ENCODE results near the gene CYTH4. TPM values are rescaled to one million over a fixed set of nuclear protein-coding genes. Genes with fewer than 3 reads are reported as not detected.
A peak's percentile ranks its signal among the peaks of the same experiment; 100 is the strongest.

The CYTH4 gene
- total and polyA plus RNA-seq, 2 experiments from 2014 or later = not detected

DNA sequence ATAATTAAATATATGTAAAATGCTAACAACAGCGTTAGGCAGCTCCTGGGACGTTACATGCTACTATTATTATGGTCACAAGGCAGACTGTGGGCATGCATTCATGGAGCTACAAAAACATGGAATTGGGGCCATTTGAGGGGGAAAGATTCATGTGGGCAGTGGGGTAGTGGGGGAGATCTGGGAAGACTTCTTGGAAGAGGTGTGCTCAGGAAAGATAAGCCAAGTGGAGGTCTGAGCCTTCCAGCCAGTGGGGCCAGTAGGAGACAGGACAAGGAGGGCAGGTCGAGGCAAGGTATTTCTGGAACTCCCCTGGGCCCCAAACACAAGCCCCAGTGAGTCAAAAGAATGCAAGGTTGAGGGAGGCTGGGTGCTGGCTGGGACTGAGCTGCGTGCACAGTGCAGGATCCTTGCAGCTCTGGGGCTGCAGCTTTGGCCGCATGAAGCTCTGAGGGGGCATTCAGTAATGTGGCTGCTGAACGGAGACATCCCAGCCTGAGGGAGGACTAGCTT lies 35.4 kb downstream of the CYTH4 start:
- DNase-seq (ENCODE audit: low spot score) (no peak), ATAC-seq (no peak)
- Histone ChIP-seq H3K9me2 (ENCODE audit: insufficient read depth) (no peaks in the 10 kb centered on the region), H2AFZ (no peak overlapping the region), H3K36me3 (ENCODE audit: insufficient read depth) (no peaks in the 10 kb centered on the region), H3K4me1 (ENCODE audit: insufficient read depth) (no peaks in the 10 kb centered on the region), H3K4me3 (no peak overlapping the region), H3K4me2 (no peak overlapping the region), H4K20me1 (replicated peaks; ENCODE audit: insufficient read depth) (no peaks in the 10 kb centered on the region), H3K27ac (ENCODE audit: low read depth) (no peak overlapping the region), H3K79me2 (replicated peaks; ENCODE audit: insufficient read depth) (no peaks in the 10 kb centered on the region), H3F3A (replicated peaks; ENCODE audit: low read depth) (no peaks in the 10 kb centered on the region), H3K27me3 (ENCODE audit: insufficient read depth) (no peaks in the 10 kb centered on the region)
- no peaks in the 10 kb centered on the region for H3K36me3 Mint-ChIP-seq (ENCODE audit: low read depth)
- peaks cover 15% of the 10 kb centered on the region for H3K27me3 Mint-ChIP-seq (ENCODE audit: insufficient read depth, low read depth, poor library complexity)
- H3K27ac Mint-ChIP-seq = no peak overlapping the region
- H3K4me3 Mint-ChIP-seq = no peak overlapping the region
- H3K4me1 Mint-ChIP-seq = peaks cover 13% of the 10 kb centered on the region
- TF ChIP-seq, protein P1, sequence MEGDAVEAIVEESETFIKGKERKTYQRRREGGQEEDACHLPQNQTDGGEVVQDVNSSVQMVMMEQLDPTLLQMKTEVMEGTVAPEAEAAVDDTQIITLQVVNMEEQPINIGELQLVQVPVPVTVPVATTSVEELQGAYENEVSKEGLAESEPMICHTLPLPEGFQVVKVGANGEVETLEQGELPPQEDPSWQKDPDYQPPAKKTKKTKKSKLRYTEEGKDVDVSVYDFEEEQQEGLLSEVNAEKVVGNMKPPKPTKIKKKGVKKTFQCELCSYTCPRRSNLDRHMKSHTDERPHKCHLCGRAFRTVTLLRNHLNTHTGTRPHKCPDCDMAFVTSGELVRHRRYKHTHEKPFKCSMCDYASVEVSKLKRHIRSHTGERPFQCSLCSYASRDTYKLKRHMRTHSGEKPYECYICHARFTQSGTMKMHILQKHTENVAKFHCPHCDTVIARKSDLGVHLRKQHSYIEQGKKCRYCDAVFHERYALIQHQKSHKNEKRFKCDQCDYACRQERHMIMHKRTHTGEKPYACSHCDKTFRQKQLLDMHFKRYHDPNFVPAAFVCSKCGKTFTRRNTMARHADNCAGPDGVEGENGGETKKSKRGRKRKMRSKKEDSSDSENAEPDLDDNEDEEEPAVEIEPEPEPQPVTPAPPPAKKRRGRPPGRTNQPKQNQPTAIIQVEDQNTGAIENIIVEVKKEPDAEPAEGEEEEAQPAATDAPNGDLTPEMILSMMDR (conservative IDR thresholded peaks at IDR 0.05; ENCODE audit: low read depth in 2 of 2) = no peak
- TF ChIP-seq ZNF331 (CRISPR knock-in tag; IDR thresholded peaks at IDR 0.05; ENCODE audit: low read depth) (no peak), POLR2AphosphoS5 (IDR thresholded peaks at IDR 0.05; ENCODE audit: low read depth) (no peak), STAT1 (IDR thresholded peaks at IDR 0.05; ENCODE audit: unreplicated experiment) (no peak)
- H3K9me3 Mint-ChIP-seq = no peaks in the 10 kb centered on the region

DNA sequence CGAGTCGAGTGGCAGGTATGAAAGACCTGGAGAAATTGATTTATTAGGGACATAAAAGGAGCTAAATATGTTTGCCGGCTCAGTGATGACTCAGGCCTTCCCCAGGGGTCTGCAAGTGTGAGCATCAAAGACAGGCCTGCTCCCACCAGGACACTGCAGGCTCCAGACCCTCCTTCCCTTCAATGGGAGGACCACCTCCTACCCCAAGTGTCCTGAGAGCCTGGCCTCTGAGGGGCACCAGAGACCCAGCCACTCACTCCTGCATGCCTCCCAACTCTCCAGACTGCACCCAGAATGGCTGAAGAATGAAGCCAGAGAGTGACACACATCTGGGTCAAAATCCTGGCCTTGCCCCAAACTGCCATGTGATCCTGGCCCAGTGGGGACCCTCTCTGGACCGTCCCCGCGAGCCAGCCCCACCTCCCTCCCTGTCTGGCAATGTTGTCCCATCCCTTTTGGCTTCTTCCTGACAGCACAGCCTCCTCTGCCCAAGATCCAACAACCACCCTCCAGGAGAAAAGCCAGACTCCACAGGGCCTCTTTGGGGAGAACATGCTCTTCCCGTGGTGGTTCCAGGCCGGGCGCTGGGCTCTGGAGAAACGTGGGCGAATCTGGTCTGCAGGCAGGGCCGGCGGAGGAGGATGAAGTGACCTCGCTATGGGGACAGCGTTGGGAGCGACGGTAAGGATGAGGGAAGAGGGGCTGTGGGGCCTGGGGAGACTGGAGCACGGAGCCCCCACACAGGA lies 36.2 kb downstream of the CYTH4 start:
- Histone ChIP-seq H3K79me2 (replicated peaks; ENCODE audit: insufficient read depth) (no peaks in the 10 kb centered on the region), H3K4me1 (ENCODE audit: insufficient read depth) (peaks cover under 1% of the 10 kb centered on the region), H3K36me3 (ENCODE audit: insufficient read depth) (no peaks in the 10 kb centered on the region), H3K4me3 (no peak overlapping the region), H3K4me2 (no peak overlapping the region), H2AFZ (0 out of 2 replicates have a peak overlapping the region, but pooled peaks have one; percentile 23), H4K20me1 (replicated peaks; ENCODE audit: insufficient read depth) (no peaks in the 10 kb centered on the region), H3F3A (replicated peaks; ENCODE audit: low read depth) (no peaks in the 10 kb centered on the region), H3K27ac (ENCODE audit: low read depth) (no peak overlapping the region), H3K27me3 (ENCODE audit: insufficient read depth) (peaks cover under 1% of the 10 kb centered on the region; the same call in 1 of the 2 replicates), H3K9me2 (ENCODE audit: insufficient read depth) (no peaks in the 10 kb centered on the region)
- no peaks in the 10 kb centered on the region for H3K9me3 Mint-ChIP-seq
- H3K27ac Mint-ChIP-seq = no peak overlapping the region
- ATAC-seq = no peak; the same call in 2 of the 3 replicates
- H3K27me3 Mint-ChIP-seq (ENCODE audit: insufficient read depth, low read depth, poor library complexity) = peaks cover 16% of the 10 kb centered on the region
- no peak overlapping the region; the same call in 2 of the 3 replicates for H3K4me3 Mint-ChIP-seq
- peaks cover 14% of the 10 kb centered on the region for H3K4me1 Mint-ChIP-seq
- TF ChIP-seq, protein P1 (conservative IDR thresholded peaks at IDR 0.05; ENCODE audit: low read depth in 2 of 2) = peak in 1 of 2 experiments; percentile 56; a peak in 2 of 4 replicates
- TF ChIP-seq ZNF114 (CRISPR knock-in tag; IDR thresholded peaks at IDR 0.05) (no peak), ZNF331 (CRISPR knock-in tag; IDR thresholded peaks at IDR 0.05; ENCODE audit: low read depth) (no peak), CREB1 (CRISPR knock-in tag; IDR thresholded peaks at IDR 0.05; ENCODE audit: low read depth) (no peak)
- no peak for DNase-seq (ENCODE audit: low spot score)
- no peaks in the 10 kb centered on the region for H3K36me3 Mint-ChIP-seq (ENCODE audit: low read depth)

All from GM23338 (cell line).